CD4-positive, alpha-beta T cell treated with Interleukin-2 at 100 ng/mL for 4 hours (primary cell): ENCODE measurements around the gene HIGD2A.
"Not testable (repeated sequence)": the region's sequence is repeated elsewhere in the genome, so short reads cannot be mapped to it uniquely, and the experiment has no call there.

ENCODE experiments used
- DNase-seq: peaks from one replicate; pipeline ENCODE4 v3.0.0-alpha.2; 2020; ENCODE audit warnings: low spot score

The HIGD2A gene

GRCh38 chr5:176394881-176395675 is 6.5 kb downstream of the HIGD2A start:
- no peak for DNase-seq

GRCh38 chr5:176396330-176396729 is 7.8 kb downstream of the HIGD2A start:
- no peak for DNase-seq

GRCh38 chr5:176397736-176398420 is 9.3 kb downstream of the HIGD2A start:
- no peak for DNase-seq

- DNase-seq: no peak
Measured at GRCh38 chr5:176400382-176401156, 12.0 kb downstream of the HIGD2A start.

- DNase-seq: no peak
Measured at GRCh38 chr5:176401281-176402205, 13.0 kb downstream of the HIGD2A start.

GRCh38 chr5:176405656-176406435 is 17.3 kb downstream of the HIGD2A start:
- no peak for DNase-seq

- DNase-seq: no peak
Measured at GRCh38 chr5:176406436-176407052, 18.0 kb downstream of the HIGD2A start.

GRCh38 chr5:176407456-176408251 is 19.1 kb downstream of the HIGD2A start:
- DNase-seq: no peak

GRCh38 chr5:176408252-176408573 is 19.7 kb downstream of the HIGD2A start:
- DNase-seq: not testable (repeated sequence)

- DNase-seq: no peak
Measured at GRCh38 chr5:176408590-176408989, 20.0 kb downstream of the HIGD2A start.

GRCh38 chr5:176409765-176410164 is 21.2 kb downstream of the HIGD2A start:
- DNase-seq: no peak

GRCh38 chr5:176410486-176411180 is 22.1 kb downstream of the HIGD2A start:
- DNase-seq: no peak

GRCh38 chr5:176412517-176413254 is 24.1 kb downstream of the HIGD2A start:
- no peak for DNase-seq

GRCh38 chr5:176413255-176413565 is 24.7 kb downstream of the HIGD2A start:
- no peak for DNase-seq

GRCh38 chr5:176413709-176414191 is 25.2 kb downstream of the HIGD2A start:
- DNase-seq: no peak

- DNase-seq: no peak
Measured at GRCh38 chr5:176414704-176415103, 26.2 kb downstream of the HIGD2A start.

- no peak for DNase-seq
Measured at GRCh38 chr5:176415240-176415951, 26.8 kb downstream of the HIGD2A start.
